ENCODE measurements around the gene SCYGR3. TPM values are rescaled to one million over a fixed set of nuclear protein-coding genes. Genes with fewer than 3 reads are reported as not detected.

SCYGR3 gene
- total and polyA plus RNA-seq, 4 donors, result not detected

DNA sequence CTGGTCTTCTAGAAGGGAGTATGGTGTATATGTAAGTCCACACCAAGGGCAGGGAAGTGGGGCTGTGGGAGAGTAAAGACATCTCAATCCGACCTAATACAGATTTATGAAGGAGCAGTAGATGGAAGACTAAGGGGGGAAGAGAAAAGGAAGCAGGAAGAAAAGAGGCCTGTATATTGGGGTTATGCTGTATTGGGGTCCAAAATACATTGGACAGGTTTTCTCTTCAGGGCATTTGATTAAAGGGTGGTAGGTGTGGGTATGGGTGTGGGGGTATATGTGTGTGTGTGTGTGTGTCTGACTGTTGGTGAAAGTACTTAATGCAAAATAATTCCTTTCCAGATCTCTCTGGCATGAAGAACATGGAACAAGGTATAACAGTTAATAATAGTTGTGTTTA, 49.6 kb downstream of the SCYGR3 start (continued):
- TF ChIP-seq, protein P1, sequence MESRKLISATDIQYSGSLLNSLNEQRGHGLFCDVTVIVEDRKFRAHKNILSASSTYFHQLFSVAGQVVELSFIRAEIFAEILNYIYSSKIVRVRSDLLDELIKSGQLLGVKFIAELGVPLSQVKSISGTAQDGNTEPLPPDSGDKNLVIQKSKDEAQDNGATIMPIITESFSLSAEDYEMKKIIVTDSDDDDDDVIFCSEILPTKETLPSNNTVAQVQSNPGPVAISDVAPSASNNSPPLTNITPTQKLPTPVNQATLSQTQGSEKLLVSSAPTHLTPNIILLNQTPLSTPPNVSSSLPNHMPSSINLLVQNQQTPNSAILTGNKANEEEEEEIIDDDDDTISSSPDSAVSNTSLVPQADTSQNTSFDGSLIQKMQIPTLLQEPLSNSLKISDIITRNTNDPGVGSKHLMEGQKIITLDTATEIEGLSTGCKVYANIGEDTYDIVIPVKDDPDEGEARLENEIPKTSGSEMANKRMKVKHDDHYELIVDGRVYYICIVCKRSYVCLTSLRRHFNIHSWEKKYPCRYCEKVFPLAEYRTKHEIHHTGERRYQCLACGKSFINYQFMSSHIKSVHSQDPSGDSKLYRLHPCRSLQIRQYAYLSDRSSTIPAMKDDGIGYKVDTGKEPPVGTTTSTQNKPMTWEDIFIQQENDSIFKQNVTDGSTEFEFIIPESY (IDR thresholded peaks at IDR 0.05), result no peak
- TF ChIP-seq RXRA (IDR thresholded peaks at IDR 0.05), result no peak

Other genes with a start within 250 kb of the SCYGR3 start
- gene TM4SF20, start 235.5 kb downstream of the SCYGR3 start, total RNA-seq, result not detected
- not detected for gene TM4SF20, start 235.5 kb downstream of the SCYGR3 start, polyA plus RNA-seq
- gene SCYGR1, start 226.9 kb downstream of the SCYGR3 start, total RNA-seq, result not detected
- gene SCYGR1, start 226.9 kb downstream of the SCYGR3 start, polyA plus RNA-seq, result not detected
- 10 to 100 TPM; 23.0 to 49.7 TPM for gene AGFG1, start 142.7 kb downstream of the SCYGR3 start, total RNA-seq
- 10 to 100 TPM in 1 of 2 donors, 1 to 10 TPM in 1; 8.5 to 24.3 TPM for gene AGFG1, start 142.7 kb downstream of the SCYGR3 start, polyA plus RNA-seq
- not detected for gene SCYGR2, start 15.9 kb downstream of the SCYGR3 start, total RNA-seq
- gene SCYGR2, start 15.9 kb downstream of the SCYGR3 start, polyA plus RNA-seq, result not detected
- gene SCYGR4, start 2.7 kb upstream of the SCYGR3 start, total RNA-seq, result not detected
- not detected for gene SCYGR4, start 2.7 kb upstream of the SCYGR3 start, polyA plus RNA-seq
- gene SCYGR5, start 52.0 kb upstream of the SCYGR3 start, total RNA-seq, result not detected
- gene SCYGR5, start 52.0 kb upstream of the SCYGR3 start, polyA plus RNA-seq, result not detected
- gene SLC19A3, start 103.2 kb upstream of the SCYGR3 start, total RNA-seq, result 10 to 100 TPM; 12.4 to 12.9 TPM
- 1 to 10 TPM; 4.2 to 4.5 TPM for gene SLC19A3, start 103.2 kb upstream of the SCYGR3 start, polyA plus RNA-seq
- not detected for gene SCYGR6, start 109.9 kb upstream of the SCYGR3 start, total RNA-seq
- not detected for gene SCYGR6, start 109.9 kb upstream of the SCYGR3 start, polyA plus RNA-seq
- not detected for gene SCYGR7, start 113.5 kb upstream of the SCYGR3 start, total RNA-seq
- not detected for gene SCYGR7, start 113.5 kb upstream of the SCYGR3 start, polyA plus RNA-seq
- not detected for gene SCYGR8, start 131.1 kb upstream of the SCYGR3 start, total RNA-seq
- gene SCYGR8, start 131.1 kb upstream of the SCYGR3 start, polyA plus RNA-seq, result not detected
- 1 to 10 TPM; 1.0 to 5.9 TPM for gene CCL20, start 199.0 kb upstream of the SCYGR3 start, total RNA-seq
- gene CCL20, start 199.0 kb upstream of the SCYGR3 start, polyA plus RNA-seq, result 1 to 10 TPM in 1 of 2 donors, under 1 TPM in 1; 0.36 to 1.6 TPM